Measurements from ENCODE around the gene NES.

DNA sequence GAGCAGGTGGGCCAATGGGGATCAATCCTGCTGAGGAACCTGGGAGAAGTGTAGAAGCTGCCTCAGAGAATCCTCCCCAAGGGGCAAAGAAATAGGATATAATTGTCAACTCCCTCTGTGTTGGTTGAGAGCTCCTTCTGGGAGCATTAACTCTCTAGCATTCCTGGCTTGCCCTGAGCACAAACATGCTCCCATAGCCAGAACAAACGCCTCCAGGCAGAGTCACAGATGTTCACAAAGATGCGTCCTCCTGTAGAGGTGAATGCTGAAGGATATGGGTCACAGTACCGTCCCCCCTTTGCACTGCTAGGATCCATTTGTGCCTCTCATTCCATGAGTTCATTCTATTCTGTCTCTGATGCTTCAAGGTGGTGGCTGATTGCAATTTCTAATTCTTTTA, 44.9 kb downstream of the NES start:
- TF ChIP-seq ZNF70 (CRISPR knock-in tag; IDR thresholded peaks at IDR 0.05) = no peak
- no peak for TF ChIP-seq ZC3H10 (CRISPR knock-in tag; IDR thresholded peaks at IDR 0.05)
